ENCODE results near the gene SIRT3. TPM values are rescaled to one million over a fixed set of nuclear protein-coding genes. Genes with fewer than 3 reads are reported as not detected.

The SIRT3 gene
- total RNA-seq, 1 donor from 2014 or later = 22.4 TPM

DNA sequence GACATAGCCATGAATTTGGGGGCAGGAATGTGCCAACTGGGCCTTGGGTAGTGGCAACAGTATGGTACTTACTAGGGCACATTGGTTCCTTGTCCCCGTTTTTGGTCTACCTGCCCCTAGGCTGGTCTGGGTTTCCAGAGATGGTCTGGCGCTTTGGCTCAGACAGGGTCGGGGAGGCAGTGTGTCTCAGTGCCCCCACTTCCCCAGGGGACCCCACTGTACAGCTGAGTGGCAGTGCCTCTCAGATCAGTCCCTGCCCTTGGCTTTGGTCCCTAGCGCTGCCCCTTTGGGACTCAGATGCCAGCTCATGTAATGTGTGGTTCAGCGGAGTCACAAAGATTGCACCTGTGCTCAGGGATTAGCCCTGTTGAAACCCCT, 25.4 kb downstream of the SIRT3 start:
- Histone ChIP-seq H3K4me1 (peaks cover 11% of the 10 kb centered on the region), H3K36me3 (no peaks in the 10 kb centered on the region), H4K20me1 (ENCODE audit: low read depth) (peaks cover 19% of the 10 kb centered on the region), H3F3A (ENCODE audit: low read depth) (peaks cover 12% of the 10 kb centered on the region), H3K4me3 (no peak overlapping the region), H3K9me3 (ENCODE audit: low read depth) (no peaks in the 10 kb centered on the region), H3K27me3 (no peaks in the 10 kb centered on the region), H3K27ac (no peak overlapping the region), H3K79me2 (ENCODE audit: low read depth) (peaks cover 41% of the 10 kb centered on the region), H2AFZ (replicated peaks) (no peak overlapping the region), H3K9ac (no peak overlapping the region), H3K4me2 (no peak overlapping the region)
- Mint-ChIP-seq H3K4me1 (peaks cover 19% of the 10 kb centered on the region), H3K9me3 (no peaks in the 10 kb centered on the region), H3K4me3 (peak overlapping the region; percentile 68), H3K27me3 (ENCODE audit: insufficient read depth, low read depth) (peaks cover 2% of the 10 kb centered on the region), H3K36me3 (peaks cover 19% of the 10 kb centered on the region), H3K27ac (no peak overlapping the region)
- no peak for DNase-seq (ENCODE audit: low spot score)
- no peak for TF ChIP-seq EZH2 (IDR thresholded peaks at IDR 0.05)
- TF ChIP-seq, protein P1, sequence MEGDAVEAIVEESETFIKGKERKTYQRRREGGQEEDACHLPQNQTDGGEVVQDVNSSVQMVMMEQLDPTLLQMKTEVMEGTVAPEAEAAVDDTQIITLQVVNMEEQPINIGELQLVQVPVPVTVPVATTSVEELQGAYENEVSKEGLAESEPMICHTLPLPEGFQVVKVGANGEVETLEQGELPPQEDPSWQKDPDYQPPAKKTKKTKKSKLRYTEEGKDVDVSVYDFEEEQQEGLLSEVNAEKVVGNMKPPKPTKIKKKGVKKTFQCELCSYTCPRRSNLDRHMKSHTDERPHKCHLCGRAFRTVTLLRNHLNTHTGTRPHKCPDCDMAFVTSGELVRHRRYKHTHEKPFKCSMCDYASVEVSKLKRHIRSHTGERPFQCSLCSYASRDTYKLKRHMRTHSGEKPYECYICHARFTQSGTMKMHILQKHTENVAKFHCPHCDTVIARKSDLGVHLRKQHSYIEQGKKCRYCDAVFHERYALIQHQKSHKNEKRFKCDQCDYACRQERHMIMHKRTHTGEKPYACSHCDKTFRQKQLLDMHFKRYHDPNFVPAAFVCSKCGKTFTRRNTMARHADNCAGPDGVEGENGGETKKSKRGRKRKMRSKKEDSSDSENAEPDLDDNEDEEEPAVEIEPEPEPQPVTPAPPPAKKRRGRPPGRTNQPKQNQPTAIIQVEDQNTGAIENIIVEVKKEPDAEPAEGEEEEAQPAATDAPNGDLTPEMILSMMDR (IDR thresholded peaks at IDR 0.05) = no peak
- no peak for TF ChIP-seq EZH2phosphoT487 (IDR thresholded peaks at IDR 0.05)

DNA sequence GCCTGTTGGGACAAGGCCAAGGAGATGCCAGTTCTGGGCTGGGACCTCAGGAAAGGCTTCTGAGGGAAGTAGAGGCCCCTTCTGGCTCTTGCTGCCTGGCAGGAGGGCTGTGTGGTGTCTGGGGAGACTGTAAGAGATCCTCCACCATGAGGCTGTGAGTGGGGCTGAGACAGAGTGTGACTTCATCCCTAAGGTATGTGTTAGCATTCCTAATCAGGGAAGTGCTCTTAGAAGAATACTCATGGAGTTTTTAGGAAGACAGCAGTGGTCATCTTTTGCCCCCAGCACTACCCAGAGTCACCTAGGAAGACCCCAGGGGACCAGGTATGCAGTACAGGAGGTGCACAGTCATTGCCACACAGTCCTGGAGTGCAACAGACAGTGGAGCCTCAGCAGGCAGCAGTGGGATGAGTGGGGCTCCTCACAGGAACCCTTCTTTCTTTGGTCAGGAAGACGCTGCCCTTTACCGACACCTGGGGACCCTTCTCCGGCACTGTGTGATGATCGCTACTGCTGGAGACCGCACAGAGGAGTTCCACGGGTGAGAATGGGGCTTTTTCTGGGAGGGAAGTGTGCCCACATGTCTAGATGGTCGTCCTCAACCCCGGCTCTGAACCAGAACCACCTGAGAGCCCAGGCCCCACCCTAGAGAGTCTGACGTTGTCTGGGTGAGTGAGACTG, 25.9 kb downstream of the SIRT3 start:
- Mint-ChIP-seq H3K9me3 (no peaks in the 10 kb centered on the region), H3K4me1 (peaks cover 19% of the 10 kb centered on the region), H3K27me3 (ENCODE audit: insufficient read depth, low read depth) (peaks cover 2% of the 10 kb centered on the region), H3K27ac (no peak overlapping the region), H3K4me3 (peak overlapping the region; percentile 99), H3K36me3 (peaks cover 19% of the 10 kb centered on the region)
- Histone ChIP-seq H3K4me3 (no peak overlapping the region), H3F3A (ENCODE audit: low read depth) (peaks cover 12% of the 10 kb centered on the region), H2AFZ (replicated peaks) (no peak overlapping the region), H3K27ac (no peak overlapping the region), H3K27me3 (no peaks in the 10 kb centered on the region), H3K79me2 (ENCODE audit: low read depth) (peaks cover 41% of the 10 kb centered on the region), H4K20me1 (ENCODE audit: low read depth) (peaks cover 20% of the 10 kb centered on the region), H3K36me3 (no peaks in the 10 kb centered on the region), H3K9ac (no peak overlapping the region), H3K4me2 (no peak overlapping the region), H3K9me3 (ENCODE audit: low read depth) (no peaks in the 10 kb centered on the region), H3K4me1 (peaks cover 11% of the 10 kb centered on the region)
- TF ChIP-seq EZH2 (IDR thresholded peaks at IDR 0.05) (no peak), EZH2phosphoT487 (IDR thresholded peaks at IDR 0.05) (no peak)
- TF ChIP-seq, protein P1 (IDR thresholded peaks at IDR 0.05) = no peak
- no peak for DNase-seq (ENCODE audit: low spot score)

DNA sequence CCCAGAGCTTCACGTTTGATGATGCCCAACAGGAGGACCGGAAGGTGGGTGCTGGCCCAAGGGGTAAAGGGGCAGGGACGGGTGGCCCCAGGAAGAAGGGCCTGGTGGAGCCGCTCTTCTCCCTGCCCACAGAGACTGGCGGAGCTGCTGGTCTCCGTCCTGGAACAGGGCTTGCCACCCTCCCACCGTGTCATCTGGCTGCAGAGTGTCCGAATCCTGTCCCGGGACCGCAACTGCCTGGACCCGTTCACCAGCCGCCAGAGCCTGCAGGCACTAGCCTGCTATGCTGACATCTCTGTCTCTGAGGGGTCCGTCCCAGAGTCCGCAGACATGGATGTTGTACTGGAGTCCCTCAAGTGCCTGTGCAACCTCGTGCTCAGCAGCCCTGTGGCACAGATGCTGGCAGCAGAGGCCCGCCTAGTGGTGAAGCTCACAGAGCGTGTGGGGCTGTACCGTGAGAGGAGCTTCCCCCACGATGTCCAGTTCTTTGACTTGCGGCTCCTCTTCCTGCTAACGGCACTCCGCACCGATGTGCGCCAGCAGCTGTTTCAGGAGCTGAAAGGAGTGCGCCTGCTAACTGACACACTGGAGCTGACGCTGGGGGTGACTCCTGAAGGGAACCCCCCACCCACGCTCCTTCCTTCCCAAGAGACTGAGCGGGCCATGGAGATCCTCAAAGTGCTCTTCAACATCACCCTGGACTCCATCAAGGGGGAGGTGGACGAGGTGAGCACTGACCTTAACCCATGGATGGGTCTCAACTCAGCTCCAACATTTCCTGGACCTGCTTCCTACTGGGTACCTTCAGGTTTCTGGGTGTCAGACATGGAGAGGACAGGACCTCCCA, 26.6 kb downstream of the SIRT3 start:
- Mint-ChIP-seq H3K9me3 (no peaks in the 10 kb centered on the region), H3K4me1 (peaks cover 19% of the 10 kb centered on the region), H3K27ac (no peak overlapping the region), H3K4me3 (peak overlapping the region; percentile 99), H3K36me3 (peaks cover 15% of the 10 kb centered on the region), H3K27me3 (ENCODE audit: insufficient read depth, low read depth) (peaks cover 2% of the 10 kb centered on the region)
- no peaks in the 10 kb centered on the region for H3K36me3 ChIP-seq
- H3F3A ChIP-seq (ENCODE audit: low read depth) = peaks cover 12% of the 10 kb centered on the region
- H3K4me2 ChIP-seq = peak overlapping the region; percentile 96
- H3K9ac ChIP-seq = peak overlapping the region; percentile 60
- no peak overlapping the region for H2AFZ ChIP-seq (replicated peaks)
- no peaks in the 10 kb centered on the region for H3K9me3 ChIP-seq (ENCODE audit: low read depth)
- H3K4me1 ChIP-seq = peaks cover 11% of the 10 kb centered on the region
- TF ChIP-seq EZH2phosphoT487 (IDR thresholded peaks at IDR 0.05) (no peak), EZH2 (IDR thresholded peaks at IDR 0.05) (no peak)
- TF ChIP-seq, protein P1 (IDR thresholded peaks at IDR 0.05) = no peak
- no peaks in the 10 kb centered on the region for H3K27me3 ChIP-seq
- DNase-seq (ENCODE audit: low spot score) = no peak
- H3K4me3 ChIP-seq = peak overlapping the region; percentile 98
- peaks cover 41% of the 10 kb centered on the region for H3K79me2 ChIP-seq (ENCODE audit: low read depth)
- H3K27ac ChIP-seq = no peak overlapping the region
- H4K20me1 ChIP-seq (ENCODE audit: low read depth) = peaks cover 20% of the 10 kb centered on the region

All from neural progenitor cell (in vitro differentiated cells).